Activated naive CD8-positive, alpha-beta T cell (primary cell): ENCODE measurements around the gene CDADC1.
"Not testable (repeated sequence)": the region's sequence is repeated elsewhere in the genome, so short reads cannot be mapped to it uniquely, and the experiment has no call there.

Source experiments
- H3K27ac Mint-ChIP-seq: one replicate; pipeline ENCODE4 v1.8.0; 2021; ENCODE audit warnings: mixed read lengths
- H3K27me3 Mint-ChIP-seq: one replicate; pipeline ENCODE4 v1.8.0; 2021; ENCODE audit warnings: mixed read lengths
- H3K36me3 Mint-ChIP-seq: one replicate; pipeline ENCODE4 v1.8.0; 2021; ENCODE audit warnings: mixed read lengths
- H3K4me1 Mint-ChIP-seq: one replicate; pipeline ENCODE4 v1.8.0; 2021; ENCODE audit warnings: low read depth, mixed read lengths
- H3K4me3 Mint-ChIP-seq: one replicate; pipeline ENCODE4 v1.8.0; 2021; ENCODE audit warnings: mild to moderate bottlenecking, mixed read lengths
- H3K9me3 Mint-ChIP-seq: one replicate; pipeline ENCODE4 v1.8.0; 2021; ENCODE audit warnings: low read depth, mixed read lengths

CDADC1 gene

DNA sequence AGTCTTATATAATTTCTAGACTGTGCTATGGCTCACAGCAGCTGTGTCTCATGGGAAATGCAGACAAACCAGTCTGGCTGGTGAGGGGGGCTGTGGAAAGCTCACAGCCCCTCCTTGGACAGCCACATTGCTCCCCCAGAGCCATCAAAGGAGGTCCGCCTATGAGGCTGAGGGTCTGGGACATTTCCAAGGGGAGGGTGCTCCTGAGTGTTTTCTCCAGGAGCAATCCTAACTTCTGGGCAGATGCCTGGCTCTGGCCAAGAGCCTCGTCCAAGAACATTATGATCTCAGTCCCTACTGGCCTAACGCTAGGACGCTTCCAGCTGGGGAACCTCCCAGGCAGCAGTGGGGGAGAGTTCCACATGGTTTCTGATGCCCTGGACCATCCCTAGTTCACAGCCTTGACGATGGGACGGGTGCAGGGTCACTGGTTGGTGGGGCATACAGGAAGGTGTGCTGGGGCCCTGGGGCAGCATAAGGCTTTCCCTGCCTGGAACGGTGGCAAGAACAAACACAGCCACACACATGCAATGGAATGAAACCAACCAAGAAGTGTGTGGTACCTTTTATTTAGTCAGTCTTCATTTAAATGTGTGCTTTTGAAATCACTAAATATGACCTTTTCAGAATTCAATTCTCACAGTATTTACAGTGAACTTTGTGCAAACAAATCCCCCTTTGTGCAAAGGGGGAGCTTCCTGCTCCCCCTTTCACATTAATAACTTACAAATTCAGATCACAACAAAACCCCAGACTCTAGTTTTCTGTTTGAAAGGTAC, 60.6 kb downstream of the CDADC1 start:
- no peaks in the 10 kb centered on the region for H3K9me3 Mint-ChIP-seq

GRCh38 chr13:49308921-49309408, 61.2 kb downstream of the CDADC1 start:
- Mint-ChIP-seq H3K36me3 (peaks cover 6% of the 10 kb centered on the region), H3K27me3 (no peaks in the 10 kb centered on the region), H3K4me1 (no peaks in the 10 kb centered on the region), H3K27ac (no peak overlapping the region), H3K4me3 (no peak overlapping the region), H3K9me3 (no peaks in the 10 kb centered on the region)

More for the DNA sequence above, 60.6 kb downstream of the CDADC1 start:
- Mint-ChIP-seq H3K4me1 (no peaks in the 10 kb centered on the region), H3K27ac (no peak overlapping the region), H3K4me3 (no peak overlapping the region), H3K36me3 (peaks cover 6% of the 10 kb centered on the region), H3K27me3 (no peaks in the 10 kb centered on the region)

DNA sequence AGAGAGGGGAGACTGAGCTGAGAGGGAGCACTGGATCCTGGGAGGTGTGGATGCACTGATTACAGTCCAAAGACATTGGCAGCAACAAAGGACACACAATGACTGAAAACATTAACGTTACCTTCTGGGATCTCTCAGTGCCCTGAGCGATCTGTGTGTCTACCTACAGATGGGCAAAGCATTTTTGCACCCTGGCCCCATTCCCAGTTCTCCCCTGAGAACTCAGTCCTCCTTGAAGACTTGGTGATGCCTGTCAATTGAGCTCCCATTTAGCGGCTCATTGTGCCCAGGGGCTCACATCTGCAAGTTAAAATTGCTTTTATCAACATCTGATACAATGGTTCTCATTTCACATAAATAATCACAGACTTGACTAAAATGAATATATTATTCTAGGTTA, 62.5 kb downstream of the CDADC1 start:
- H3K27ac Mint-ChIP-seq = no peak overlapping the region
- H3K4me3 Mint-ChIP-seq = no peak overlapping the region
- H3K36me3 Mint-ChIP-seq = peaks cover 6% of the 10 kb centered on the region
- H3K27me3 Mint-ChIP-seq = no peaks in the 10 kb centered on the region
- no peaks in the 10 kb centered on the region for H3K4me1 Mint-ChIP-seq
- no peaks in the 10 kb centered on the region for H3K9me3 Mint-ChIP-seq

GRCh38 chr13:49311816-49312215, 64.1 kb downstream of the CDADC1 start:
- Mint-ChIP-seq H3K27me3 (no peaks in the 10 kb centered on the region), H3K27ac (no peak overlapping the region), H3K9me3 (no peaks in the 10 kb centered on the region), H3K4me1 (no peaks in the 10 kb centered on the region), H3K36me3 (peaks cover 9% of the 10 kb centered on the region), H3K4me3 (no peak overlapping the region)

- H3K9me3 Mint-ChIP-seq = no peaks in the 10 kb centered on the region
- no peak overlapping the region for H3K27ac Mint-ChIP-seq
- no peak overlapping the region for H3K4me3 Mint-ChIP-seq
- H3K36me3 Mint-ChIP-seq = peaks cover 9% of the 10 kb centered on the region
- H3K27me3 Mint-ChIP-seq = no peaks in the 10 kb centered on the region
- no peaks in the 10 kb centered on the region for H3K4me1 Mint-ChIP-seq
Observed at GRCh38 chr13:49314344-49314882, 66.7 kb downstream of the CDADC1 start.

- H3K4me3 Mint-ChIP-seq = no peak overlapping the region
Observed at GRCh38 chr13:49315036-49315565, 67.4 kb downstream of the CDADC1 start.

DNA sequence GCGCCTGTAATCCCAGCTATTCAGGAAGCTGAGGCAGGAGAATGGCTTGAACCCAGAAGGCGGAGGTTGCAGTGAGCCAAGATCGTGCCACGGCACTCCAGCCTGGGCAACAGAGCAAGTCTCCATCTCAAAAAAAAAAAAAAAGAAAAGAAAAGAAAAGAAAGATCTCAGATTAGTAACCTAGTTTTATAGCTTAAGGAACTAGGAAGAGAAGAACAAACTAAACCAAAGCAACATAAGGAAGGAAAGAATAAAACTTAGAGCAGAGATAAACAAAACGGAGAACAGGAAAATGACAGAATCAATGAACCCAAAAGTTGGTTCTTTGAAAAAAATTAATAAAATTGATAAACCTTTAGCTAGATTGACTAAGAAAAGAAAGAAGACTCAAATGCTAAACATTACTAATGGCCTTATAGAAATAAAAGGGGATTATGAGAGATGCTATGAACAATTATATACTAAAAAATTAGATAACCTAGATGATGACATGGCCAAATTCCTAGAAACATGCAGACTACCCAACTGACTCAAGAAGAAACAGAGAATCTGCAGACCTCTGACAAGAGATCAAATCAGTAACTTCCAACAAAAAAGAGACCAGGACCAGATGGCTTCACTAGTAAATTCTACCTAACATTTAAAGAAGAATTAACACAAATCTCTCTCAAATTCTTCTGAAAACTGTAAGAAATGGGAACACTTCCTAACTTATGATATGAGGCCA, 68.2 kb downstream of the CDADC1 start:
- Mint-ChIP-seq H3K4me3 (no peak overlapping the region), H3K9me3 (no peaks in the 10 kb centered on the region), H3K4me1 (peaks cover 4% of the 10 kb centered on the region), H3K27ac (no peak overlapping the region), H3K27me3 (no peaks in the 10 kb centered on the region), H3K36me3 (peaks cover 6% of the 10 kb centered on the region)

More at GRCh38 chr13:49315036-49315565, 67.4 kb downstream of the CDADC1 start:
- H3K4me1 Mint-ChIP-seq = no peaks in the 10 kb centered on the region
- no peak overlapping the region for H3K27ac Mint-ChIP-seq
- H3K9me3 Mint-ChIP-seq = no peaks in the 10 kb centered on the region
- no peaks in the 10 kb centered on the region for H3K27me3 Mint-ChIP-seq
- H3K36me3 Mint-ChIP-seq = peaks cover 9% of the 10 kb centered on the region

GRCh38 chr13:49319551-49319950, 71.8 kb downstream of the CDADC1 start:
- peaks cover 10% of the 10 kb centered on the region for H3K4me1 Mint-ChIP-seq
- no peak overlapping the region for H3K27ac Mint-ChIP-seq
- H3K27me3 Mint-ChIP-seq = no peaks in the 10 kb centered on the region
- no peaks in the 10 kb centered on the region for H3K9me3 Mint-ChIP-seq
- H3K36me3 Mint-ChIP-seq = peaks cover 3% of the 10 kb centered on the region
- no peak overlapping the region for H3K4me3 Mint-ChIP-seq

DNA sequence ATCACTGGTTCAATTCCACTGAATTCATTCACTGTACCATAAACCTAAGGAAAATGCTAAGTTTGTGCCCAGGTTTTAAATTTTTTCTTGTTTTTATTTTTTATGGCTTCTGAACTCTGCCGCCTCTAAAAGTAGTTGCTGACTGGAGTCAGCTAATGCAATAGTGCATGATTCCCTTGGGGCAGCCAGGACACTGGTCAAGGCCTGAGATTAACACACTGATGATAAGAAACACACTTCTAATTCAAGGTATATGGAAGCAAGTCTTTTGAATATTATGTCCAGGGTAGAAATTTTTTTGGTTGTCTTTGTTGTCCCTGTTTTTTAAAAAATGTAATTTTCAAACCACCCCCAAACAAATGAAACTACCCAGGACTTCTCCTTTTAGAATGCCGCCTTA, 72.2 kb downstream of the CDADC1 start:
- H3K4me1 Mint-ChIP-seq = peaks cover 10% of the 10 kb centered on the region
- no peak overlapping the region for H3K4me3 Mint-ChIP-seq
- no peaks in the 10 kb centered on the region for H3K9me3 Mint-ChIP-seq
- H3K27ac Mint-ChIP-seq = no peak overlapping the region
- H3K36me3 Mint-ChIP-seq = peaks cover 3% of the 10 kb centered on the region
- H3K27me3 Mint-ChIP-seq = no peaks in the 10 kb centered on the region

- H3K27me3 Mint-ChIP-seq = no peaks in the 10 kb centered on the region
- H3K4me3 Mint-ChIP-seq = no peak overlapping the region
- H3K9me3 Mint-ChIP-seq = no peaks in the 10 kb centered on the region
- H3K4me1 Mint-ChIP-seq = peaks cover 10% of the 10 kb centered on the region
- H3K27ac Mint-ChIP-seq = no peak overlapping the region
- peaks cover 3% of the 10 kb centered on the region for H3K36me3 Mint-ChIP-seq
Observed at GRCh38 chr13:49320975-49321374, 73.2 kb downstream of the CDADC1 start.

GRCh38 chr13:49322702-49323101, 75.0 kb downstream of the CDADC1 start:
- Mint-ChIP-seq H3K9me3 (no peaks in the 10 kb centered on the region), H3K36me3 (no peaks in the 10 kb centered on the region), H3K27me3 (no peaks in the 10 kb centered on the region), H3K4me1 (peaks cover 10% of the 10 kb centered on the region), H3K4me3 (no peak overlapping the region), H3K27ac (no peak overlapping the region)

- H3K4me3 Mint-ChIP-seq = no peak overlapping the region
- H3K9me3 Mint-ChIP-seq = no peaks in the 10 kb centered on the region
- H3K4me1 Mint-ChIP-seq = peaks cover 10% of the 10 kb centered on the region
- H3K27ac Mint-ChIP-seq = no peak overlapping the region
- H3K27me3 Mint-ChIP-seq = no peaks in the 10 kb centered on the region
- H3K36me3 Mint-ChIP-seq = no peaks in the 10 kb centered on the region
Observed at GRCh38 chr13:49323344-49323743, 75.6 kb downstream of the CDADC1 start.

DNA sequence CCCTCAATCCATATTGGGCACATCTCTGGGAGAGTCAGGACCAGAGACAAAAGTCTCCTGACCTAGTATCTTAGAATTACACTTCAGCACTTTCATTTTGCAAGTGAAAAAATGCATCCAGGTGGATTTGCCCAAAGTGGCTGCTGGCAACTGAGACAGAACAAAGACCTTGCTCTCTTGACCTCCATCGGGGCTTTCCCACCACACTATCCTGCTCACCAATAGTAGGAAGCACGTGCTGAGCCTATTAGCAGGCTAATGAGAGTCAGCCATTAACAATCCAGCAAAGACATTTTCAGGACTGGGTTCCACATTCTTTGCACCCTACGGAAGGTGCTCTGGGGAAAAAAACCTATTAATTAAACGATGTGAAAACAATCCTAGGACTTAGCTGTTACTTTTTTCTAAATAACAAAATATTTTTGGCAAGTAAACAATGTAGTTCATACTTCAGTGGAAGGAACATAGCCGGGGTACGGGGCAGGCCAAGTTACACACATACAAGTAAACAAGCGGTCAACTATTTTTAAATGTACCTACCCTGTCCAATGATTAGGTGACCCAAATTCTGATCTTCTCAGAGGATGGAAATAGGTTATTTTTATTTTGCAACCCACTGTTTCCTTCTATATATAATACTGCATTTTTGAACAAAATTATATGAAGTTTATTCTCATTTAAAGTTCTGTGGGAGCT, 78.6 kb downstream of the CDADC1 start:
- H3K9me3 Mint-ChIP-seq = no peaks in the 10 kb centered on the region
- no peaks in the 10 kb centered on the region for H3K36me3 Mint-ChIP-seq
- H3K4me1 Mint-ChIP-seq = peaks cover 2% of the 10 kb centered on the region
- no peak overlapping the region for H3K4me3 Mint-ChIP-seq
- H3K27me3 Mint-ChIP-seq = no peaks in the 10 kb centered on the region
- H3K27ac Mint-ChIP-seq = no peak overlapping the region

- not testable (repeated sequence) for H3K4me1 Mint-ChIP-seq, H3K4me3 Mint-ChIP-seq, H3K27ac Mint-ChIP-seq, H3K27me3 Mint-ChIP-seq, H3K36me3 Mint-ChIP-seq, H3K9me3 Mint-ChIP-seq
Observed at GRCh38 chr13:49327145-49327544, 79.4 kb downstream of the CDADC1 start.
